GM18526 (cell line): ENCODE measurements around the gene PRSS48.

ENCODE experiments used
- POLR2A ChIP-seq: IDR thresholded peaks from 3 replicates; pipeline ENCODE4 v1.6.1; 2011; ENCODE audit not compliant: insufficient read length; ENCODE audit errors: extremely low read depth

Gene PRSS48

DNA sequence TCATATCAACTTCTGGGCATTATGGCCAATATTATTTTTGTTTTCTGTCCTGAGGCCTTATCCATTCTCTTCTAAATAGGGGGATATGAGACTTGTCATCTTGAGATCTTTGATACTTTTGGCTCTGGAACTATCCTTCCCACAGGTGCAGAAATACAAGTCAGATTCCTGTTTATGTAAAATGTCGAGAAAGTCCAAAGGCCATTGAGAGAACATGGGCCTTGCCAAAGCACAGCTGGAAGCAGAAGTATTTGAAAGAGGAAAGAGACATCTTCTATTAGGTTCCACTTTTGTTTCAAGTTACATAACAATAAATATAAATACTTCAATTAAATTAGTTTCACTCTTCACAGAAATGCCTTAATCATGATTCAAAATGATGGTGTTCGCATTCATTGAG lies 20.8 kb upstream of the PRSS48 start:
- no peak for TF ChIP-seq POLR2A

GRCh38 chr4:151257704-151258103 lies 19.3 kb upstream of the PRSS48 start:
- no peak for TF ChIP-seq POLR2A

DNA sequence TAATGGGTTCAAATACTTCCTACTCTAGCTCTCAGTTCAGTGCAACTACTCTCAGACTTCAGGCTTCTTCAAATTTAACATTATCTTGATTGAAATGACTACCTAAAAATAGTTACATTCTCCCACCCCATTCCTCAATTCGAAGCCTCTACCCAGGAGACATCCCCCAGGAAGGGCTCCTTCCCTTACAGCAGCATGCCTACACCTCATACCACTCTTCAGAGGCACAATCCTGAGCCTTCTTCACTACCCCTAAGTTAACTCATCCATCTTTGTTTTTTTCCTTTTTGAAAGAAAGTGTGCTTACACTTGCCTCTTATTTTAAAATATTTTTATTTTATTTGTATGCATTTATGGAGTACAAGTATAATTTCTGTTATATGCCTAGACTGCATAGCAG lies 17.2 kb upstream of the PRSS48 start:
- TF ChIP-seq POLR2A, result no peak

- no peak for TF ChIP-seq POLR2A
Observed at GRCh38 chr4:151260526-151260925, 16.4 kb upstream of the PRSS48 start.

GRCh38 chr4:151263455-151263854 lies 13.5 kb upstream of the PRSS48 start:
- no peak for TF ChIP-seq POLR2A

GRCh38 chr4:151266497-151266896 lies 10.5 kb upstream of the PRSS48 start:
- no peak for TF ChIP-seq POLR2A

DNA sequence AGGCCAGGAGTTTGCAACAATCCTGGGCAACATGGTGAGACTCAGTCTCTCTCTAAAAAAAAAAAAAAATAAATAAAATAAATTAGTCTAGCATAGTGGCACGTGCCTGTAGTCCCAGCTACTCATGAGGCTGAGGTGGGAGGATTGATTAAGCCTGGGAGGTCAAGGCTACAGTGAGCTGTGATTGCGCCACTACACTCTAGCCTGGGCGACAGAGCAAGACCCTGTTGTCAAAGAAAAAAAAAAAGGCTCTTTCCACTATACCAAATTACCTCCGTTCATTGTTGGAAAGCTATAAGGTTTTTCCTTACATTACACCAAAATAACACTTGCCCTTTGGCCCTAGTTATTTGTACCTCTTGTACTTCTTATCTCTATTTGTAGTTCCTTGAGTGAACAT lies 9.9 kb upstream of the PRSS48 start:
- TF ChIP-seq POLR2A, result no peak

DNA sequence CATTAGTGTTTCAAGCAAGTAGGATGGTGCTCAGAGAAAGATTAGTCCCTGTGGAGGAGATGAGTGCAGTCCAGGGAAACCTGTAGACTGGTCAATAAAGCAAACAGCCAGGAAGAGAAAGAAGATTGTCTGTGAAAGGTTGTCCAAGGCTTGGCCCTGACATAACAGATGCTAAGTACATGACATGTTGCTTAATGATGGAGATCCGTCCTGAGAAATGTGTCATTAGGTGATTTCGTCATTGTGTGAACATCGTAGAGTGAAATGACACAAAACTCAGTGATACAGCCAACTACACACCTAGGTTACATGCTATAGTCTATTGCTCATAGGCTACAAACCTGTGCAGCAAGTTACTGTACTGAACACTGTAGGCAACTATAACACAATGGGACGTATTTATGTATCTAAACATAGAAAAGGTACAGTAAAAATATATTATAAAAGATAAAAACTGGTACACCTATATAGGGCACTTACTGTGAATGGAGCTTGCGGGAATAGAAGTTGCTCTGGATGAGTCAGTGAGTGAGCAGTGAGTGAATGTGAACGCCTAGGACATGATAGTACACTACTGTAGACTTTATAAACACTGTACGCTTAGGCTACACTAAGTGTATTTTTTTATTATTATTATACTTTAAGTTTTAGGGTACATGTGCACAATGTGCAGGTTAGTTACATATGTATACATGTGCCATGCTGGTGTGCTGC lies 9.0 kb upstream of the PRSS48 start:
- no peak for TF ChIP-seq POLR2A

DNA sequence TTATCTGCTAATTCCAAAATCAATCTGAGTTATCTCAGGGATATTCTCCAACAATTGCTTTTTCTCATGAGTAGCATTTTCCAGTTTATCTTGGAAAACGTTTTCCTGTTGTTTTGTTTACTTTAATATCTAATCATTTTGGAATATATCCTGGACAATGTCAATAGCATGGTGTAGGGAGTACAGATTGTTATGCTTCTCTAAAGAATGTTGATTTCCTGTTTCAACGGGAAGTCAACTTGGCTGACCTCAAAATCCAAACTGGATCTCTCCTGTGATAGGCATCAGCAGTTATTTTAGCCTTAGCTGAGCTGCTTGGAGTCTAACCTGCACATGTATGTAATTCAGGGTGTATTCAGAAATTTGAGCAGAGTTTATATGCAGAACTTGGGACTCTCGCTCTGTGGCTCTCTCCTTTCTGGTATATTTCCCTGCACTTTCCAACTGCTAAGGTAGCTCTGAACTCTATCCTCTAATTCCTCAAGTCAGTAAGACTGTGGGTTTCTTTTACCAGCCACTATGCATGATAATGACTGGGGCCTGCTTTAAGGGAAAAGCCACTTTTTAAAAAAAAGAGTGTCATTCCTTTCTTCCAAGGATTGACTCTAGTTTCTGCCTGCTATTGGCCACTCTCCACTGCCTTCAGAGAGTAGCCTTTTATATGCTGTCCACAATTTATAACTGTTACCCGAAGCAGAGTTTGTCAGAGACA lies 7.7 kb downstream of the PRSS48 start:
- no peak for TF ChIP-seq POLR2A

- TF ChIP-seq POLR2A, result no peak
Observed at GRCh38 chr4:151287409-151287808, 10.4 kb downstream of the PRSS48 start.

GRCh38 chr4:151291485-151291884 lies 14.5 kb downstream of the PRSS48 start:
- TF ChIP-seq POLR2A, result no peak

DNA sequence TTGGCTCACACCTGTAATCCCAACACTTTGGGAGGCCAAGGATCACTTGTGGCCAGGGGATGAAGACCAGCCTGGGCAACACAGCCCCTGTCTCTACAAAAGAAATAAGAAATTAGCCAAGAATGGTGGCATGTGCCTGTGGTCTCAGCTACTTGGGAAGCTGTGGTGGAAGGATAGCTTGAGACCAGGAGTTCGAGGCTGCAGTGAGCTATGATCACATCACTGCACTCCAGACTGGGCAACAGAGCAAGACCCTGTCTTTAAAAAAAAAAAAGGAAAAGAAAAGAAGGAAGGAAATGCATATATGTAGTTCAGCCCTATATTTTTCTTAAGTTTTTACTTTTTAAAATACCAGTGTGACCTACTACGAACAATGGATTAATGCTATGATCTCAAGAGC lies 15.1 kb downstream of the PRSS48 start:
- no peak for TF ChIP-seq POLR2A

DNA sequence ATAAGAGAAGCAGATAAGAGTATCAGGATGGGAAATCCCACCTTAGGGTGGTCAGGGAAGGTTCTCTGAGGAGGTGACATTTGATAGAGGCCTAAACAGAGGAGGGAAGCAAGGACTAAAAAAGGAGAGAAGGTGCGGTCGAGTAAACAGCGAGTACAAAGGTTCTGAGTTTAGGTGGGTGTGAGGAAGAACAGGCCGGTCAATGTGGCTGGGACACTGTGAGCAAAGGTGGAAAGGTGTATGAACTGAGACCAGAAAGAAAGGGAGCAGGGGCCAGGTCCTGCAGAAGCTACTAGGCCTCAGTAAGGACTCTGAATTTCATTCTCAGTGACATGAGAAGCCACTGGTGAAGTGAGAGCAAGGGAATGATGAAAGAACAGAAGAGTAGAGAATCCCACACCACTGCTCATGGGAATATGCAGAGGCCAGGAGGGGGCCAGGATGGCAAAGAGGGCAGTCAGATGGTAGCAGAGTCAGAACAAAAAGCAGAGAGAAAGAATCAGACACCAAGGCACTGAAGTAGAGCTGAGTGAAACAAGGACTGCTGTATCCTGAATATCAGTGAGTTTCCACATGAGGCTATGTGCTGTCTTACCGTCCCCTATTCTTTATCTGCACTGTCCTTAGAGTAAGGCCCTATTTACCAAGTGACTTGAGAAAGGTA lies 18.0 kb downstream of the PRSS48 start:
- no peak for TF ChIP-seq POLR2A

GRCh38 chr4:151296227-151296626 lies 19.3 kb downstream of the PRSS48 start:
- no peak for TF ChIP-seq POLR2A

GRCh38 chr4:151297170-151297569 lies 20.2 kb downstream of the PRSS48 start:
- no peak for TF ChIP-seq POLR2A

GRCh38 chr4:151302432-151302831 lies 25.5 kb downstream of the PRSS48 start:
- no peak for TF ChIP-seq POLR2A

- TF ChIP-seq POLR2A, result no peak
Observed at GRCh38 chr4:151304226-151304625, 27.3 kb downstream of the PRSS48 start.

DNA sequence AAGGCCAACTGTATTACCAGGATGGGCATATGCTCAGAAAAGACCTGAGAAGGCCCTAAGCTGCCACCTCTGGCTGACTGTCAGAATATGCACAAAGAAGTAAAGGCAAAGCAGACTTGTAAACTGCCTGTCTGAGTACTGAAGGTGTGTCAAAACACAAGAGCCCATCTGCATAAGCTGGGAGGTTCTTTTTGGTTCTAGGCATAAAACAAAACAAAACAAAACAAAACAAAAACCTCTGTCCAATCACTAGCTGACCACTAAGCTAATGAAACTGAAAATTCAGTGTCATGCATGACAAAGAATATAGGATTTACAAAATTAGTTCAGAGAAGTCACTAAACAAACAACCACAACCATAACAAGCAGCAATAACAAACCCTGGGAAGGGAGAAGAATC lies 27.8 kb downstream of the PRSS48 start:
- TF ChIP-seq POLR2A, result no peak
